Measurements from ENCODE around the gene DZANK1. TPM values are rescaled to one million over a fixed set of nuclear protein-coding genes. Genes with fewer than 3 reads are reported as not detected.

Gene DZANK1
- total RNA-seq, 1 donor from 2014 or later: 1.9 TPM

- Mint-ChIP-seq H3K4me1 (ENCODE audit: unreplicated experiment) (no peaks in the 10 kb centered on the region), H3K27ac (ENCODE audit: unreplicated experiment) (no peak overlapping the region), H3K9me3 (ENCODE audit: unreplicated experiment) (no peaks in the 10 kb centered on the region), H3K36me3 (ENCODE audit: unreplicated experiment) (peaks cover 2% of the 10 kb centered on the region), H3K4me3 (ENCODE audit: unreplicated experiment) (no peak overlapping the region), H3K27me3 (ENCODE audit: unreplicated experiment) (no peaks in the 10 kb centered on the region)
- TF ChIP-seq CTCF (IDR thresholded peaks at IDR 0.05): no peak
- DNase-seq (ENCODE audit: extremely low spot score, unreplicated experiment): no peak
These were observed 26.4 kb downstream of the DZANK1 start for GRCh38 chr20:18440403-18440802.

- no peak for DNase-seq (ENCODE audit: extremely low spot score, unreplicated experiment)
- Mint-ChIP-seq H3K9me3 (ENCODE audit: unreplicated experiment) (no peaks in the 10 kb centered on the region), H3K27ac (ENCODE audit: unreplicated experiment) (no peak overlapping the region), H3K36me3 (ENCODE audit: unreplicated experiment) (no peaks in the 10 kb centered on the region), H3K4me1 (ENCODE audit: unreplicated experiment) (no peaks in the 10 kb centered on the region), H3K27me3 (ENCODE audit: unreplicated experiment) (no peaks in the 10 kb centered on the region), H3K4me3 (ENCODE audit: unreplicated experiment) (no peak overlapping the region)
- no peak for TF ChIP-seq CTCF (IDR thresholded peaks at IDR 0.05)
These were observed 30.0 kb downstream of the DZANK1 start for GRCh38 chr20:18436847-18437246.

GRCh38 chr20:18431206-18431605 is 35.6 kb downstream of the DZANK1 start:
- Mint-ChIP-seq H3K4me1 (ENCODE audit: unreplicated experiment) (peaks cover 13% of the 10 kb centered on the region), H3K27me3 (ENCODE audit: unreplicated experiment) (no peaks in the 10 kb centered on the region), H3K36me3 (ENCODE audit: unreplicated experiment) (no peaks in the 10 kb centered on the region), H3K27ac (ENCODE audit: unreplicated experiment) (no peak overlapping the region), H3K9me3 (ENCODE audit: unreplicated experiment) (no peaks in the 10 kb centered on the region), H3K4me3 (ENCODE audit: unreplicated experiment) (no peak overlapping the region)
- no peak for TF ChIP-seq CTCF (IDR thresholded peaks at IDR 0.05)
- DNase-seq (ENCODE audit: extremely low spot score, unreplicated experiment): no peak

GRCh38 chr20:18430172-18430826 is 36.5 kb downstream of the DZANK1 start:
- no peak for TF ChIP-seq CTCF (IDR thresholded peaks at IDR 0.05)
- no peaks in the 10 kb centered on the region for H3K27me3 Mint-ChIP-seq (ENCODE audit: unreplicated experiment)
- H3K4me3 Mint-ChIP-seq (ENCODE audit: unreplicated experiment): no peak overlapping the region
- H3K36me3 Mint-ChIP-seq (ENCODE audit: unreplicated experiment): no peaks in the 10 kb centered on the region
- H3K9me3 Mint-ChIP-seq (ENCODE audit: unreplicated experiment): no peaks in the 10 kb centered on the region
- H3K4me1 Mint-ChIP-seq (ENCODE audit: unreplicated experiment): peaks cover 13% of the 10 kb centered on the region
- no peak overlapping the region for H3K27ac Mint-ChIP-seq (ENCODE audit: unreplicated experiment)
- DNase-seq (ENCODE audit: extremely low spot score, unreplicated experiment): no peak

GRCh38 chr20:18428490-18429173 is 38.2 kb downstream of the DZANK1 start:
- peak; percentile 68 for DNase-seq (ENCODE audit: extremely low spot score, unreplicated experiment)

More at GRCh38 chr20:18428490-18429173, 38.2 kb downstream of the DZANK1 start:
- Mint-ChIP-seq H3K36me3 (ENCODE audit: unreplicated experiment) (no peaks in the 10 kb centered on the region), H3K4me3 (ENCODE audit: unreplicated experiment) (no peak overlapping the region), H3K27me3 (ENCODE audit: unreplicated experiment) (no peaks in the 10 kb centered on the region), H3K9me3 (ENCODE audit: unreplicated experiment) (no peaks in the 10 kb centered on the region), H3K27ac (ENCODE audit: unreplicated experiment) (no peak overlapping the region), H3K4me1 (ENCODE audit: unreplicated experiment) (peaks cover 13% of the 10 kb centered on the region)
- TF ChIP-seq CTCF (IDR thresholded peaks at IDR 0.05): no peak
